ENCODE results near the gene KLC3.

KLC3 gene

GRCh38 chr19:45352914-45353796 lies 12.6 kb downstream of the KLC3 start:
- TF ChIP-seq CTCF (conservative IDR thresholded peaks at IDR 0.05; ENCODE audit: low read length), result no peak
- no peak for DNase-seq (ENCODE audit: low read depth)
- no peak overlapping the region for H3K4me3 ChIP-seq (ENCODE audit: low read length)

- DNase-seq (ENCODE audit: low read depth), result no peak
- no peak overlapping the region for H3K4me3 ChIP-seq (ENCODE audit: low read length)
- no peak for TF ChIP-seq CTCF (conservative IDR thresholded peaks at IDR 0.05; ENCODE audit: low read length)
Measured at GRCh38 chr19:45354241-45354842, 13.8 kb downstream of the KLC3 start.

GRCh38 chr19:45355402-45355801 lies 14.9 kb downstream of the KLC3 start:
- no peak overlapping the region for H3K4me3 ChIP-seq (ENCODE audit: low read length)
- no peak for TF ChIP-seq CTCF (conservative IDR thresholded peaks at IDR 0.05; ENCODE audit: low read length)
- no peak for DNase-seq (ENCODE audit: low read depth)

GRCh38 chr19:45355910-45356309 lies 15.4 kb downstream of the KLC3 start:
- H3K4me3 ChIP-seq (ENCODE audit: low read length), result no peak overlapping the region
- TF ChIP-seq CTCF (conservative IDR thresholded peaks at IDR 0.05; ENCODE audit: low read length), result no peak
- no peak for DNase-seq (ENCODE audit: low read depth)

GRCh38 chr19:45356760-45357444 lies 16.4 kb downstream of the KLC3 start:
- TF ChIP-seq CTCF (conservative IDR thresholded peaks at IDR 0.05; ENCODE audit: low read length), result no peak
- DNase-seq (ENCODE audit: low read depth), result no peak
- H3K4me3 ChIP-seq (ENCODE audit: low read length), result no peak overlapping the region

- H3K4me3 ChIP-seq (ENCODE audit: low read length), result no peak overlapping the region
- no peak for TF ChIP-seq CTCF (conservative IDR thresholded peaks at IDR 0.05; ENCODE audit: low read length)
- DNase-seq (ENCODE audit: low read depth), result no peak
Measured at GRCh38 chr19:45357445-45357783, 16.9 kb downstream of the KLC3 start.
